Iris pigment epithelial cell (primary cell): Measurements from ENCODE around the gene TTC36.
"Not testable (repeated sequence)": the region's sequence is repeated elsewhere in the genome, so short reads cannot be mapped to it uniquely, and the experiment has no call there.

ENCODE experiments used
- DNase-seq: peaks from one replicate; pipeline ENCODE4 v3.0.0-alpha.2; 2011; ENCODE audit warnings: low read depth

Gene TTC36

GRCh38 chr11:118527109-118527508 lies at the start of gene TTC36:
TTC36 (plus strand) TSS chr11:118527474; CDS start chr11:118527495, 21 bp downstream.
- DNase-seq: no peak

GRCh38 chr11:118481238-118481637 lies 46.0 kb upstream of the TTC36 start:
- DNase-seq: not testable (repeated sequence)

GRCh38 chr11:118484405-118484804 lies 42.9 kb upstream of the TTC36 start:
- no peak for DNase-seq

GRCh38 chr11:118485273-118485672 lies 42.0 kb upstream of the TTC36 start:
- no peak for DNase-seq

DNA sequence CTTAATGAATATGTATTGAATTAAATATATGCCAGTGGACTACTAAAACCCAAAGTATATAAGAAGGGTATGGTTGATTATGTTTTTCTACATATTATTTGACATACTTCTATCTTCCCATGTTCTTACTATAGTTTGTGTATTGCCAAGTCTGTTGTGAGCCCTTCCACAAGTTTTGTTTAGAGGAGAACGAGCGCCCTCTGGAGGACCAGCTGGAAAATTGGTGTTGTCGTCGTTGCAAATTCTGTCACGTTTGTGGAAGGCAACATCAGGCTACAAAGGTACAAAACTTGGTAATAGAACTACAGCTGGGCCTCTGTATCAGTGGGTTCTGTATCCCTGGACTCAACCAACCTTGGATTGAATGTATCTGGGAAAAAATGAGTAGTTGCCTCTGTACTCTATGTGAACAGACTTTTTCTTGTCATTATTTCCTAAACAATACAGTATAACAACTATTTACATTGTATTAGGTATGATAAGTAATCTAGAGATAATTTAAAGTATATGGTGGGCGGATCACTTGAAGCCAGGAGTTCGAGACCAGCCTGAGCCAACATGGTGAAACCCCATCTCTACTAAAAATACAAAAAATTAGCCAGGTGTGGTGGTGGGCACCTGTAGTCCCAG lies 38.7 kb upstream of the TTC36 start:
- DNase-seq: peak; percentile 82

- DNase-seq: no peak
These were observed 36.2 kb upstream of the TTC36 start for GRCh38 chr11:118491041-118491440.

GRCh38 chr11:118497831-118498230 lies 29.4 kb upstream of the TTC36 start:
- DNase-seq: peak; percentile 86

DNA sequence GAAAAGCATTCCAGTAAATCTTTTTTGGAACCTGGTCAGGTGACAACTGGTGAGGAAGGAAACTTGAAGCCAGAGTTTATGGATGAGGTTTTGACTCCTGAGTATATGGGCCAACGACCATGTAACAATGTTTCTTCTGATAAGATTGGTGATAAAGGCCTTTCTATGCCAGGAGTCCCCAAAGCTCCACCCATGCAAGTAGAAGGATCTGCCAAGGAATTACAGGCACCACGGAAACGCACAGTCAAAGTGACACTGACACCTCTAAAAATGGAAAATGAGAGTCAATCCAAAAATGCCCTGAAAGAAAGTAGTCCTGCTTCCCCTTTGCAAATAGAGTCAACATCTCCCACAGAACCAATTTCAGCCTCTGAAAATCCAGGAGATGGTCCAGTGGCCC lies 24.1 kb upstream of the TTC36 start:
- DNase-seq: no peak

GRCh38 chr11:118511601-118512000 lies 15.7 kb upstream of the TTC36 start:
- DNase-seq: no peak

GRCh38 chr11:118514103-118514502 lies 13.2 kb upstream of the TTC36 start:
- DNase-seq: no peak

DNA sequence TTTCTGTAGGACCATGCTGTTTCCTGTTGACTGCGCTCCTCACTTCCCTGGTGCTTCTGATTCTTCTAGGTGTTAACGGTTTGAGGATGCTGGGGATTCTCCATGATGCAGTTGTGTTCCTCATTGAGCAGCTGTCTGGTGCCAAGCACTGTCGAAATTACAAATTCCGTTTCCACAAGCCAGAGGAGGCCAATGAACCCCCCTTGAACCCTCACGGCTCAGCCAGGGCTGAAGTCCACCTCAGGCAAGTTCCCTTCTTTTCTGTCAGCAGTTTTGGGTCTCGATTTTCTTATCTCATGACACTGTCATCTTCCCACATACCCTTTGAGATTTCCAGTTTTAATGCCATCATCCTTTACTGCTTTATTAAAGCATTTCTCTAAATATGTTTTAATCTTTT lies 7.7 kb upstream of the TTC36 start:
- no peak for DNase-seq

GRCh38 chr11:118521892-118522311 lies 5.4 kb upstream of the TTC36 start:
- DNase-seq: no peak

DNA sequence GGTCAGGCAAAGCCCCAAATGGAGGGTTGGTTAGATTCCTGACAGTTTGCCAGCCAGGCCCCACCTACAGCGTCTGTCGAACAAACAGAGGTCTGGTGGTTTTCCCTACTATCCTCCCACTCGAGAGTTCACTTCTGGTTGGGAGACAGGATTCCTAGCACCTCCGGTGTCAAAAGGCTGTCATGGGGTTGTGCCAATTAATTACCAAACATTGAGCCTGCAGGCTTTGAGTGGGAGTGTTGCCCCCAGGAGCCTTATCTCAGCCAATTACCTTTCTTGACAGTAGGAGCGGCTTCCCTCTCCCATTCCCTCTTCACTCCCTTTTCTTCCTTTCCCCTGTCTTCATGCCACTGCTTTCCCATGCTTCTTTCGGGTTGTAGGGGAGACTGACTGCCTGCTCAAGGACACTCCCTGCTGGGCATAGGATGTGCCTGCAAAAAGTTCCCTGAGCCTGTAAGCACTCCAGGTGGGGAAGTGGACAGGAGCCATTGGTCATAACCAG lies 4.7 kb upstream of the TTC36 start:
- DNase-seq: peak; percentile 42

DNA sequence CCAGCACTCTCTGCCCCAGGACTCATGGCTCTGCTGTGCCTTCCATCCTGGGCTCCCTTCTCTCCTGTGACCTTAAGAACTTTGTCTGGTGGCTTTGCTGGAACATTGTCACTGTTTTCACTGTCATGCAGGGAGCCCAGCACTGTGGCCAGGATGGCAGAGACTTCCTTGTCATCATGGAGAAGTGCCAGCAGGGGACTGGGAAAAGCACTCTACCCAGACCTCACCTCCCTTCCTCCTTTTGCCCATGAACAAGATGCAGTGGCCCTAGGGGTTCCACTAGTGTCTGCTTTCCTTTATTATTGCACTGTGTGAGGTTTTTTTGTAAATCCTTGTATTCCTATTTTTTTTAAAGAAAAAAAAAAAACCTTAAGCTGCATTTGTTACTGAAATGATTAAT lies 2.9 kb upstream of the TTC36 start:
- DNase-seq: no peak

GRCh38 chr11:118524757-118525470 lies 2.4 kb upstream of the TTC36 start:
- DNase-seq: no peak

GRCh38 chr11:118526688-118527087 lies 586 bp upstream of the TTC36 start:
- DNase-seq: no peak

DNA sequence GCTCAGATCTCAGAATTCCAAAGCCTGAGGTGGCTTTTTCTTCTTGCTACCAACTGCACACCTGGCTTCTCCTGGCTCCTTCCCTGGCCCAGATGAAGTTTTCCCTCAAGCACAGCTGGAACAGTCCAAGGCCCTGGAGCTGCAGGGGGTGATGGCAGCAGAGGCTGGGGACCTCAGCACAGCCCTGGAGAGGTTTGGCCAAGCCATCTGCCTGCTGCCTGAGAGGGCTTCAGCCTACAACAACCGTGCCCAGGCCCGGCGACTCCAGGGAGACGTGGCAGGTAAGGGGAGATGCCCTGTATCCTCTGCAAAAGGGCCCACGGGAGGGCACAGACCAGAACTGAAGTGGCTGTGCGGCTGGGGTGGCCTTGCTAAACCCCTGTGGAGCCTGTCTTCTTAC lies 1.2 kb downstream of the TTC36 start:
- no peak for DNase-seq

DNA sequence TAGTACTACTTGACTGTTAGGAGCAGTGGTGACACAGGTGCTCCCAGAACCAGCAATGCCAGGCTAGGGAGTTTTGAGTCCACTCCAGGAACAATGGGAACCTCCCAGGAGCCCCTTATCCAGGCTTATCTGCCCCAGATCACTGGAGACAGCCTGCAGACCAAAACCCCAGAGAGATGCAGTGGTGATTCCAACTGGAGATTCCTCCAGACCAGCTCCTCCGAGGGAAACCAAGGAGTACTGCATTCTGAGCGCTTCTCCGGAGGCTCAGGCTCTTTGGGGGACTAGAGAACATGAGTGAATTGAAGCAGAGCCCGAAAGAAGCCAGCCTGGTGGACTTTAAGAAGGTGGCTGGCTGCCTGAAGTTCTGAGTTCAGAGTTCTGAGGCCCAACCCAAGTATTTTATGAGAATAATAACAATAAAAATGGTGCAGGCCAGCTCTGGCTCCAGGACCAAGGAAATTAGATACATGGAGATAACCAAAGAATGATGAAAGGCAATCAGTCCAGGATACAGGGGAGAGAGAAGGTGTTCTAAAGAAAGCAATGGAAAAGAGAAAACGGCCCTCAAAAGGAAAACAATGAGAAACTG lies 2.4 kb downstream of the TTC36 start:
- no peak for DNase-seq

DNA sequence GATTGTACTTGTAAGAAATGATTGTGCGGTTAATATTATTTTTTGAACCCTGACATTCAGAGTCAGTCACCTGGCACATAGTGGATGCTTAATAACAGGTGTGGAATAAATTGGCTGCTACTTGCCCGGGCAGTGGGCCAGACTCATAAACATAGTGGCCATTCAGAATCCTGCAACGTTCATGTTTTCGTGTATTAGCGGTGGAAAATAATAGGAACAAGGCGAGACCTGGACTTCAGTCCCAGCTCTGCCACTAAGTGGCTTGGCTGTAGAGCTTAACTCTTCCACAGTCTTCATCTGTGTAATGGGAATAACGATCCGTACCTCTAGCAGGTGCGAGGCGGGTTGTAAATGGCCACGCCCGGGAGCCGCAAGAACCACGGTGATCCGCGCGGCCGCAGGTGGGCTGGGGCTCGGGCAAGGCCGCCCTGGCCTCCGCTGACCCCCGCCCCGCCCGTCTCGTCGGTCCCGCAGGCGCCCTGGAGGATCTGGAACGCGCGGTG lies 3.0 kb downstream of the TTC36 start:
- DNase-seq: peak; percentile 28

DNA sequence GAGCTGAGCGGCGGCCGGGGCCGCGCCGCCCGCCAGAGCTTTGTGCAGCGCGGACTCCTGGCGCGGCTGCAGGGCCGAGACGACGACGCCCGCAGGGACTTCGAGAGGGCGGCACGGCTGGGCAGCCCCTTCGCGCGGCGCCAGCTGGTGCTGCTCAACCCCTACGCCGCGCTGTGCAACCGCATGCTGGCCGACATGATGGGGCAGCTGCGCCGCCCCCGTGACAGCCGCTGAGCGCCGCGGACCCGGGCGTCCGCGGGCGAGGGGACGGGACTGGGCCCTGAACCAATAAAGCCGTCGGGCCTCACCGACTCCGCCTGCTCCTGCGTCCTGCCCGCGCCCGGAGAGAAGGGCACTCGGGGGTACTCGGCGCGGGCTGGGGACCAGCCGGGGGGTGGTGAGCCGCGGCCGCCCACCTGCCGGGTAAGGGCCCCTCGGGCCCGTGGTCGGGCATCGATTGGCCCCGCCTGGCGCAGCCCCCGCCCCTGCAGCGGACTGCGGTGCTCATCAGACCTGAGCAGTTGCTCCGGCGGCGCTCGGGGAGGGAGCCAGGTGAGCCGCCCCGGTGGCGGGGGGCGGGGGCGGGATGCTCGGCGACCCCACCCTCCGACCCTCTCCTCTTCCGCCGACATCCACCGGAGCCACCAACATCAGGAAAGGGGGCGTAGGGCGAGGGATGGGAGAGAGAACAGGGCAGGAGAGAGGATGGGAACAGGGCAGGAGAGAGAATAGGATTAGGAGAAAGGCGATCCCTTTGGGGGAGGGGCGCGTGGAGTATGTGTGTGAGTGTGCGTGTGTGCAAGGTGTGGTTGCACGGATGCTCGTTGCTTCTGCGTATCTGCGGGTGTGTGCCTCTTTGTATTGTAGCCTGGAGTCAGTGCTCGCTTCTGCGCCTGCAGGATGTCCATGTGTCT lies 3.7 kb downstream of the TTC36 start, which contains the start of gene TMEM25:
TSS of gene TMEM25 (plus strand) at position 510 of the 914 bp plus-strand sequence. CDS start 610 bp downstream, outside the sequence.
- peak; percentile 49 for DNase-seq

DNA sequence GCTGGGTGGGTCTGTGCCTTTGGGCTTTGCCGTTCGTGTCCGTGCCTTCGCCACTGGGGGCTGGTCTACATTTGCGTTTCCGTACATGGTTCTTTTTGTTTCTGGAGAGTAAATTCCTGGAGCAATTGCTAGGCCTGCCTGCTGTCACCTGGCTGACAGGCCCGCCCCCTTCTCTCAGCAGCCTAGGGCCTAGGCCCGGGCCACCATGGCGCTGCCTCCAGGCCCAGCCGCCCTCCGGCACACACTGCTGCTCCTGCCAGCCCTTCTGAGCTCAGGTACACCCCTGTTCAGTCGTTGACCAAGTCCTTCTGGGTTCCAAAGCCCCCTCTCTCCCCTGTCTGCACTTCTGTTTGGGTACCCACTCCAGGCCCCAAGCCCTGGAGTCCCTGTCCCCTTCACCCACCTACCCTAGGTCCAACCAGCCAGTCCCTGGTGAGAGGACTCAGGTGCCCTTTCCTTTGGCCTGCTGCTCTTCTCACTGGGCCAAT lies 4.4 kb downstream of the TTC36 start:
- no peak for DNase-seq

DNA sequence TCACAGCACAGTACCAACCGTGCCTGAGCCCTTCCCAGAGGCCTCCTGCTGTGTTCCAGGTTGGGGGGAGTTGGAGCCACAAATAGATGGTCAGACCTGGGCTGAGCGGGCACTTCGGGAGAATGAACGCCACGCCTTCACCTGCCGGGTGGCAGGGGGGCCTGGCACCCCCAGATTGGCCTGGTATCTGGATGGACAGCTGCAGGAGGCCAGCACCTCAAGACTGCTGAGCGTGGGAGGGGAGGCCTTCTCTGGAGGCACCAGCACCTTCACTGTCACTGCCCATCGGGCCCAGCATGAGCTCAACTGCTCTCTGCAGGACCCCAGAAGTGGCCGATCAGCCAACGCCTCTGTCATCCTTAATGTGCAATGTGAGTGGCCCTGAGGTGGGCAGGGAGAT lies 4.8 kb downstream of the TTC36 start:
- no peak for DNase-seq
